Choroid plexus epithelial cell (primary cell): Measurements from ENCODE around the gene FBXO5.

Experiments used
- DNase-seq: peaks from one replicate; pipeline ENCODE4 v3.0.0-alpha.2; 2010; ENCODE audit warnings: low read depth
- H3K4me3 ChIP-seq: 2 replicates; pipeline ENCODE4 v1.5.1; 2011; ENCODE audit warnings: low read depth, mild to moderate bottlenecking, control low read depth, low read length, moderate library complexity
- TF ChIP-seq, protein P1 (sequence below): conservative IDR thresholded peaks from 2 replicates; pipeline ENCODE4 v1.5.1; 2011; ENCODE audit warnings: low read depth, mild to moderate bottlenecking, control low read depth, inconsistent platforms, low read length, moderate library complexity

The FBXO5 gene

DNA sequence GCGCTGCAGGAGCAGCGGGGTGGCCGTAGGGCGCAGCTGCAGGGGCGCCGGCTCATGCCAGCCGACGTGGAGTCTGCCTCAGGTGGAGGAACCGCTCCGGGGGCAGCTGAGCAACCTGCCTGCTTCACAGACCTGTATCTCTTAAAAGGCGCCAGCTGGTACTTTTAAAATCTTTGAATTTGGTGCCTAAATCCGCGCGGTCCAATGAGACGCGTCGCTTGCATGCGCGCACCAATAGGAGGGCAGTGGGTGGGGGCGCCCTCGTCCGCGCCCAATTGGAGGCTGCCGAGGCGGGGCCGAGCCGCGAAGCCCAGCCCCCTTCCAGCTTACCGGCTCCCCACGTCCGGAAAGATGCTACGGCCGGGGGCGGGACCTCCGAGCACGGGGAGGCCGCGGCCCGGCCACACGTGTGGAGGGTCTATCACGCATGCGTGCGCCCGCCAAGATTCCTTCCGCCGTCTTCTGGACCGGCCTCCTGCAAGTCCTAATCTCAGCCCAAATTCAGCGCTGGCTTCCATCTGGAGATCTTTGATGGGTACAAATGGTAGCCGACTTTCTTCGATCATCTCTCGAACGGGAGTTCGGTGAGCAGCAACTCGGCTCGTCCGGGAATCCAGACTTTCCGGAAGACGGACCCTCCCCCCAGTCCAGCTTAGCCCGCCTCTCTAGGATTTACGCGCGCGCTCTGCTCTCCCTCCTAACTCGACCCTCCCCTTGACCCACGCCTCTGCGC, at the start of gene FBXO5:
Gene FBXO5, minus strand, starts transcription at position 138 of the 733 bp plus-strand sequence. Its CDS starts 82 bp downstream, at position 56.
- TF ChIP-seq, protein P1, sequence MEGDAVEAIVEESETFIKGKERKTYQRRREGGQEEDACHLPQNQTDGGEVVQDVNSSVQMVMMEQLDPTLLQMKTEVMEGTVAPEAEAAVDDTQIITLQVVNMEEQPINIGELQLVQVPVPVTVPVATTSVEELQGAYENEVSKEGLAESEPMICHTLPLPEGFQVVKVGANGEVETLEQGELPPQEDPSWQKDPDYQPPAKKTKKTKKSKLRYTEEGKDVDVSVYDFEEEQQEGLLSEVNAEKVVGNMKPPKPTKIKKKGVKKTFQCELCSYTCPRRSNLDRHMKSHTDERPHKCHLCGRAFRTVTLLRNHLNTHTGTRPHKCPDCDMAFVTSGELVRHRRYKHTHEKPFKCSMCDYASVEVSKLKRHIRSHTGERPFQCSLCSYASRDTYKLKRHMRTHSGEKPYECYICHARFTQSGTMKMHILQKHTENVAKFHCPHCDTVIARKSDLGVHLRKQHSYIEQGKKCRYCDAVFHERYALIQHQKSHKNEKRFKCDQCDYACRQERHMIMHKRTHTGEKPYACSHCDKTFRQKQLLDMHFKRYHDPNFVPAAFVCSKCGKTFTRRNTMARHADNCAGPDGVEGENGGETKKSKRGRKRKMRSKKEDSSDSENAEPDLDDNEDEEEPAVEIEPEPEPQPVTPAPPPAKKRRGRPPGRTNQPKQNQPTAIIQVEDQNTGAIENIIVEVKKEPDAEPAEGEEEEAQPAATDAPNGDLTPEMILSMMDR: no peak
- DNase-seq: peak; percentile 99
- H3K4me3 ChIP-seq: peak within 1 kb of the TSS; percentile 83

DNA sequence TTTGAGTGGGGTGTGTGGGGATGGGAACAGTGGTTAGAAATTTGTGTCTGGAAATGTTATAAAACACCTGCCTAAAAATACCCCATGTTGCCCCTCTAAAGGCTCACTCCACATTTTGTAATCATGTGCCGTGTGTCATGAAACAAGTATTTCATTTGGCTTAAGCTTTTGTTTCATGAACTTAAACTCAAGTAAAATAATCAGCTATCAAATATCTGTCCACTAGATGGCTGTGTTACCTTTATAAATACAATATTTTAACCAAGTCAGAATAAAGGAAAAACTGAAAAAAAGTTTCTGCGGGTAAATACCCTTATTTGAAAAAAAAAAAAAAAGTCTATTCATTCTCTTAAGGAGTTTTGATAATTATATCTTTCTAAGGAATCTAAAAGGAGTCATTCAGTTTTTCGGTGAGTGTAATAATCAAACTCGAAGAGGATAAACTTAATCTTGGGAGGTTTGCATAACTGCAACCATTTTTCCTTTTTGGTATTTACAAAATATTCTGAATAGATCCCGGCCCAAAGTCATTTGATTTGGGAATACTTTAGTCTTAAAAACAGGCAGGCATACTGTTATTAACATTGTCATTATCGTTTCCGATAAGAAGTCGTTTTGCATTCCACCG, 49.5 kb upstream of the FBXO5 start:
- TF ChIP-seq, protein P1: peak; percentile 40
- no peak overlapping the region for H3K4me3 ChIP-seq
- peak; percentile 86 for DNase-seq

DNA sequence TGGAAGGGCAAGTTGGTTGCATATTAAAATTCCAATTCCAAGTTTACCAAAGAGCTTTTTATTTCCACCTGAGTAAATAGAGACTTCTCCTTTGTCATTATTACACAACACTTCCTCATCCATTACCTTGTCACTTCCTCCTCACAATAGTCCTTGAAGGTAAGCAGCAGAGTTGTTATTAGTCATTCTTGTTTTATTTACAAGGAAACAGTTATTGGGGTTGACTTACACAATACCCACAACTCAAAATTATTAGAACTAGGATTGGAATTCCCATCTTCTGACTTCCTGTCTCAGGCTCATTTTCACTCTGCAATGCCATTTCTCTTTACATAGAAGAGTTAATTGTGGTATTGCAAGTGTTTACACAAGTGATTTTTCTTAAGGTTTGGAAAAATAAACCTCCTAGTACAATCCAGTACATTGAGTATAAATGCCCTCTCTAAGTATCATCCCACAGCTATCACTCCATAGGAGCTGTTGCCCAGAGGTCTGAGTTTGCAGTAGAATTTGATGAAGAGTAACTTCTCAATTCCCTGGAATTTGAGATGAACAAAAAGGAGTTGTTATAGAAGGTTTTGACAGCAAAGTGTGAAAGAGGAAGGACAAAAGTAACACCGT, 48.6 kb upstream of the FBXO5 start:
- peak; percentile 34 for DNase-seq
- no peak overlapping the region for H3K4me3 ChIP-seq

DNA sequence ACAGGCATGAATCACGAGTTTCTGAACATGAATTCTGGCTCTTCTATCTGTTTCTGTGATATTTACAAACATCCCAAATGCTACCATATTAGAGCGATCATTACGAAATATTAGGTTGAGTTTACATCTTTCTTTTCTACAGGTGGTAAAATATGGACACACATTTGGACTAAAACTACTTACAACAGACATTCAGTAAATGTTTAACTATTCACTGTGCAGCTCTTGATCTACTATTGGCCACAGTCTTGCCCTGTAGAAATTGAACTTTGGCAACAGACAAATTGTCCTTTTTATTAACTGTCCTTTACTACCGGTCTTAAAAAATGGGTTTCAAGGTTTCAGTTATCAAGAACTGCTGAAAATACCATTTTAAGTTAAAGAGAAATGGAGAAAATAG, 46.1 kb upstream of the FBXO5 start:
- TF ChIP-seq, protein P1: no peak
- no peak overlapping the region for H3K4me3 ChIP-seq
- no peak for DNase-seq

More for the DNA sequence above, 48.6 kb upstream of the FBXO5 start:
- TF ChIP-seq, protein P1: no peak

DNA sequence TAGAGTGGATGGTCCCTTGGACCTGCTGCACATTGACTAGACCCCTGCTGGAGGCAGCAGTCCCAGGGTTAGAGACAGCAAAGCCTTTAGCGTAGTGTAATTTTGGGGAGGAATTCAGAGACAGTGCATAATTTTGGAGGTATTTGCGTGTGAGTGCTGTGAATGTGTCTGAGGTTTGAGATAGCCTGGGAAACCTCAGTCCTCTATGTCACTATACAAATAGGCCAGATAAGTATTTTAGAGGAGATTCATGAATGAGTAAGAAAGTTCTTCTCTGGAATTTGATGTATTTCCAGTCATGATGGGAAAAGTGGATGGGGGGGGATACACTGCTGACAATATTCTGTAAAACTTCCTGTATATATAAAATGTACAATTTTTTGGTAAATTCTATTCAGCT, 45.4 kb upstream of the FBXO5 start:
- TF ChIP-seq, protein P1: no peak
- DNase-seq: no peak

DNA sequence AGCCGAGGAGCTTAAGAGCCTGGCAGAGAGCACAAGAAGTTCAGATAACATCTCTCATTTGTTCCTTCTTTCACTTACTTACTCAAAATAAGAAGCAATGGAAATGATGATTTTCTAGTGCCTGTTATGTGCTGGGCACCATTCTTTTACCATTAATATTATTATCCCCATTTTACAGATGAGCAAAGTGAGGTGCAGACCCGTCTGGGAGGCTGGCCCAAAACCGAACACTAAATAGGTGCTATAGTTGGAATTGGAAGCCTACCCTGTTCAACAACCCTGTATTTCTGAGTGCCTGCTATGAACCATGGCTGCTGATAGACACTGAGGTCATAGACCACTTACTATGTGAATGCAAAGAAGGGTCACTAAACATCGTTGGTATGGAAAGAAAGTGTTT, 44.6 kb upstream of the FBXO5 start:
- no peak for DNase-seq
- TF ChIP-seq, protein P1: no peak
- H3K4me3 ChIP-seq: no peak overlapping the region

More for the DNA sequence above, 45.4 kb upstream of the FBXO5 start:
- no peak overlapping the region for H3K4me3 ChIP-seq
